Measurements from ENCODE around the gene TRIM14.

The TRIM14 gene

DNA sequence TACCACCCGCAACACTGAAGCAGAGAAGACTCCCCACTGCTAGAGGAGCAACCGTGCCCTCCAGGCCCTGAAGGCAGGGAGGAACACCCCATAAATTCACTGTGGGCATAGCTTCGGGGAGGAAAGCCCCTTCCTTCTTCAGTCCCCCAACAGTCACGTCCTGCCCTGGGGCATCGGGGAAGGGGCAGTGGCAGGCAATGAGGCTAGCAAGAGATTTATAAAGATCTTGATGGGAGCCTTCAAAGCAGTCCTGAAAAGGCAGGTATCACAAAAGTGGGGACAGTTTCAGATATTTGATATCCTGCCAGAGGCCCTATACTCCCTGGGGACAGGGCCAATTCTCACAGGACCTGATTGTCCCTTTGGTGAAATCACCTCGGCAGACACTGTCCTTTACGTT lies 16.9 kb upstream of the TRIM14 start:
- Histone ChIP-seq H3K27me3 (no peaks in the 10 kb centered on the region), H3K36me3 (peaks cover 25% of the 10 kb centered on the region), H3K4me1 (no peaks in the 10 kb centered on the region), H3K4me3 (ENCODE audit: low read depth, low read length) (no peak overlapping the region), H3K9me3 (no peaks in the 10 kb centered on the region)
- no peak for DNase-seq
- no peak for TF ChIP-seq CTCF (IDR thresholded peaks at IDR 0.05; ENCODE audit: low read depth, low read length)

GRCh38 chr9:98135558-98135934 lies 16.5 kb upstream of the TRIM14 start:
- DNase-seq, result no peak
- Histone ChIP-seq H3K4me3 (ENCODE audit: low read depth, low read length) (no peak overlapping the region), H3K36me3 (peaks cover 27% of the 10 kb centered on the region), H3K27me3 (no peaks in the 10 kb centered on the region), H3K9me3 (no peaks in the 10 kb centered on the region), H3K4me1 (no peaks in the 10 kb centered on the region)
- no peak for TF ChIP-seq CTCF (IDR thresholded peaks at IDR 0.05; ENCODE audit: low read depth, low read length)

- H3K36me3 ChIP-seq, result peaks cover 27% of the 10 kb centered on the region
- TF ChIP-seq CTCF (IDR thresholded peaks at IDR 0.05; ENCODE audit: low read depth, low read length), result no peak
- H3K27me3 ChIP-seq, result no peaks in the 10 kb centered on the region
- H3K9me3 ChIP-seq, result no peaks in the 10 kb centered on the region
- no peaks in the 10 kb centered on the region for H3K4me1 ChIP-seq
- no peak for DNase-seq
- no peak overlapping the region for H3K4me3 ChIP-seq (ENCODE audit: low read depth, low read length)
Measured at GRCh38 chr9:98134702-98135557, 15.9 kb upstream of the TRIM14 start.

DNA sequence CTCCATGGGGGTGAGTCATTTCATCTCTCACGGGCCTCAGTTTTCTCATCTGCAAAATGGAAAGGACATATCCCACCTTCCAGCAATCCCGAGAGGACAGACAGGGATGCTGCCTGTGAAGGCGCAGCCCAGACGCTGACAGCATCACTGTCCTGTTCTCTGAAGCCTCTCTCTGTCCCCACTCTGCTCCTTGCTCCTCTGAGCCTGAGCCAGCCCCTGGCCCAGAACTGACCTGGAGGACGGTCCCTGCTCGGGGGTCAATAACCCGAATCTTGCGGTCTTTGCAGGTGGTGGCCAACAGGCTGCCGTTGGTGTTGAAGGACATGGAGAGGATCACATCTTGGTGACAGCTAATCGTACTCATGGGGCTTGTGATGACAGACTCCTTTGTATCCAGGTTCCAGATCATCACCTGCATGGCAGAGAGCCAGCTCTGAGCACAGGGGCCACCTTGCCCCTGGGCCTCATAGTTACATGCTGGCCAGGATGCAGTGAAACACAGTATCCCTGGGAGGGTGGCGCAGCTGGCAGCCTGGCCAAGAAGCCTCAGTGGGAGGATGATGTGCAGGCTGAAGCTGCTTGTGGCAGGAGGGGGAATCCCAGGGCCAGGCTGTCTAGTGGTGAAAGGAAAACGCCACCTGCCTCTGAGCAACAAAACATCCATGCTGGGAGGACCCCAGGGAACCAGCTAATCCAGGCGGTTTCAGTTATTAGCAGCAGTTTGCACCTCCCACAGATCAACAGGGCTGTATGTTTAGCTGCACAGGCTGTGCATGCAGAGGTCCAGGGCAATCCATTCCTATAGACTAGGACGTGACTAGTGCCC lies 14.0 kb upstream of the TRIM14 start:
- no peak overlapping the region for H3K4me3 ChIP-seq (ENCODE audit: low read depth, low read length)
- no peaks in the 10 kb centered on the region for H3K9me3 ChIP-seq
- no peaks in the 10 kb centered on the region for H3K4me1 ChIP-seq
- no peak for TF ChIP-seq CTCF (IDR thresholded peaks at IDR 0.05; ENCODE audit: low read depth, low read length)
- no peak for DNase-seq
- H3K36me3 ChIP-seq, result peaks cover 30% of the 10 kb centered on the region
- H3K27me3 ChIP-seq, result no peaks in the 10 kb centered on the region

GRCh38 chr9:98132158-98132557 lies 13.1 kb upstream of the TRIM14 start:
- H3K36me3 ChIP-seq, result peaks cover 33% of the 10 kb centered on the region

More at GRCh38 chr9:98132158-98132557, 13.1 kb upstream of the TRIM14 start:
- no peak for DNase-seq
- H3K4me3 ChIP-seq (ENCODE audit: low read depth, low read length), result no peak overlapping the region
- no peak for TF ChIP-seq CTCF (IDR thresholded peaks at IDR 0.05; ENCODE audit: low read depth, low read length)
- H3K4me1 ChIP-seq, result no peaks in the 10 kb centered on the region
- no peaks in the 10 kb centered on the region for H3K9me3 ChIP-seq
- H3K27me3 ChIP-seq, result no peaks in the 10 kb centered on the region
